Breast epithelium (tissue), 4 donors: Measurements from ENCODE around the gene RGS14. TPM values are rescaled to one million over a fixed set of nuclear protein-coding genes. Genes with fewer than 3 reads are reported as not detected.

Source experiments
- DNase-seq, 2 donors: peaks; one replicate each; pipeline ENCODE4 v3.0.0-alpha.2; 2019; ENCODE audit warnings: low spot score in 2 of 2
- H3K27ac ChIP-seq, 2 donors: fragments of 200-600 bp; sonication (generic) in 1 of 2; one replicate each; pipeline ENCODE4 v1.5.1; 2016 to 2019; ENCODE audit warnings: mild to moderate bottlenecking in 1 of 2
- H3K27me3 ChIP-seq, 2 donors: fragments of 200-600 bp; sonication (generic) in 1 of 2; one replicate each; pipeline versions ENCODE4 v1.5.1 to v1.6.0; 2017 to 2019; ENCODE audit warnings: control low read depth in 1 of 2, mild to moderate bottlenecking in 1 of 2
- H3K36me3 ChIP-seq: fragments of 200-600 bp; one replicate; pipeline ENCODE4 v1.5.1; 2019
- H3K4me1 ChIP-seq, 2 donors: fragments of 200-600 bp; sonication (generic); one replicate each; pipeline ENCODE4 v1.5.1; 2016 to 2019; ENCODE audit warnings: control low read depth in 1 of 2
- H3K4me3 ChIP-seq, 3 donors: fragments of 200-600 bp; sonication (generic); 1 replicate in 2 of 3; 2 replicates in 1 of 3; pipeline ENCODE4 v1.5.1; 2016 to 2019; ENCODE audit warnings: mild to moderate bottlenecking in 3 of 3, moderate library complexity in 2 of 3
- H3K9me3 ChIP-seq, 2 donors: fragments of 200-600 bp; sonication (generic) in 1 of 2; one replicate each; pipeline ENCODE4 v1.5.1; 2016 to 2019; ENCODE audit warnings: control low read depth in 1 of 2
- POLR2A ChIP-seq: fragments of 450-650 bp; IDR thresholded peaks from one replicate; pipeline ENCODE4 v1.6.1; 2016; ENCODE audit warnings: antibody characterized with exemption, mild to moderate bottlenecking, moderate library complexity
- POLR2AphosphoS5 ChIP-seq, 3 donors: sonication (generic); formaldehyde crosslinking; IDR thresholded peaks; one replicate each; pipeline ENCODE4 v1.6.1; 2017; ENCODE audit warnings: antibody characterized with exemption in 3 of 3
- intact Hi-C: fragments of 100-400 bp; cut with DNase I; formaldehyde crosslinking; loops from one replicate; pipeline ENCODE4 v1.15.1; 2023; ENCODE audit warnings: low total_unique reads
- total RNA-seq, 3 donors: library from RNA; depleted of rRNA; stranded (reverse); fragments of >200 nt; gene quantifications; one replicate each; pipeline ENCODE4 v1.1.0, GENCODE V29; 2016
- TF ChIP-seq, protein P1 (sequence below), 3 donors: fragments of 450-650 bp; IDR thresholded peaks; one replicate each; pipeline ENCODE4 v1.5.1; 2016 to 2017; ENCODE audit warnings: antibody characterized with exemption in 3 of 3, mild to moderate bottlenecking in 3 of 3, moderate library complexity in 3 of 3

RGS14 gene
- total RNA-seq, 3 donors from 2014 or later = 9.0 to 16.4 (median 11.3) TPM

DNA sequence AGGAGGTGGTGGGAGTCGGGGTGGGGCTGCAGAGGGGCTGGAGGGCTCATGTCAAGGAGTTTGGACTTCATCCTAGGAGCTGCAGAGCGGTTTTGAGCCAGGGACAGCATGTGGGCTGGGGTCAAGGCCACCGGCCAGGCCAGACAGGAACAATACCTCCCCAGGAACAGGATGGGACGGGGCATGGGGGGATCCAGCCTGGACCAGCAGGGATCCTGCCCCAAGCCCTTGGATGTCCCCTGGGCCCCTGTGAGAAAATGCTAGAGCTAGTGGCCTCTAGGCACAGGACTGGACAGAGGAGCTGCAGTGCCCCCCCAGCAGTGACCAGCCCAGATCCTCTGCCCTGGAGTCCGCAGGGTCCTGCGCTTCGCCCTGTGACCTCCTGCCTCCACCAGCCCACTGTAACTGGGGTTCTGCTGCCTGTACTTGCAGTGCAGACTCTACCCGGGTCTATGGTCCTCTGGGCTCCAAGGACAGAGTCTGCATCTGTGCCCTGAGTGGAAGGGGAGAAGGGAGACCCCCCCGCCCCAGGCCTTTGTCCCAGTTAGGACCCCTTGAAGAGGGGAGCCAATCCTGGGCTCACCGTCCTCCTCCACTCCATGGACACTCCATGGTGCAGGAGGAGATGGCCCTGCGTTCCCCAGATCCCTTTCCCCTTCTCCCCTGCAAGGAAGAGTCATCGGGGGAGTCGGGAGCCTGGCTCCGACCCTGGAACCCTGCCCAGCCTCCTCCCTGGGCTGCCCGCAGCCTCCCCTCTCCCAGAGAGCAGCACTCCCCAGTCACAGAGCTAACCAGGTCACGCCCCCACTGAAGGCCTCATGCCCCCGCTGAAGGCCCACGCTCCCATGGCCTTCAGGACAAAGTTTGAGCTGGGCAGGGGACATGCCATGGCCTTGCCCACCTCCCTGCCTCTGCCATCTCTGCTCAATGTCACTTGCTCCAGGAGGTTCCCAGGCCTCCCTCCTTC is 43.1 kb upstream of the RGS14 start:
- Histone ChIP-seq H3K4me1 (peaks cover 5 to 11% of the 10 kb centered on the region in 2 donors), H3K4me3 (no peak overlapping the region)

DNA sequence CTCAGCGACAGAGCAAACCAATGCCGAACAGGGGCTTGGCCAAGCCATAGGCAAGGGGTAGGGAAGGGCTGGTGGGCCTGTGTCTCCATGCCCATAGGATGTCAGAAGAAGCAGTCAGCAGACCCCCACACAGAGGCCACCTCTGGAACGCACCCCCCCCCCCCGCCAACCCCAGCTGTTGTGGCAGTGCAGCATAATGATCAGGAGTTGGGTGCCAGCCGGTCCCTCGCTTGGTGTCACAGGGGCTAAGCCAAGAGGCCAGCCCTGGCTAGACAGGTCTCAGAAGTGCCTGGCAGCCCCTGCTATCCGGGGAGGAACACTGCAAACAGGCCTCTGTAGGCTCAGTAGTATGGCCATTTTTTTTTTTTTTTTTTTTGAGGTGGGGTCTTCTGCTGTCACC is 42.3 kb upstream of the RGS14 start:
- Histone ChIP-seq H3K4me1 (peaks cover 5 to 11% of the 10 kb centered on the region in 2 donors), H3K4me3 (no peak overlapping the region), H3K9me3 (no peaks in the 10 kb centered on the region), H3K27ac (no peak overlapping the region), H3K27me3 (no peaks in the 10 kb centered on the region), H3K36me3 (no peaks in the 10 kb centered on the region)
- TF ChIP-seq, protein P1, sequence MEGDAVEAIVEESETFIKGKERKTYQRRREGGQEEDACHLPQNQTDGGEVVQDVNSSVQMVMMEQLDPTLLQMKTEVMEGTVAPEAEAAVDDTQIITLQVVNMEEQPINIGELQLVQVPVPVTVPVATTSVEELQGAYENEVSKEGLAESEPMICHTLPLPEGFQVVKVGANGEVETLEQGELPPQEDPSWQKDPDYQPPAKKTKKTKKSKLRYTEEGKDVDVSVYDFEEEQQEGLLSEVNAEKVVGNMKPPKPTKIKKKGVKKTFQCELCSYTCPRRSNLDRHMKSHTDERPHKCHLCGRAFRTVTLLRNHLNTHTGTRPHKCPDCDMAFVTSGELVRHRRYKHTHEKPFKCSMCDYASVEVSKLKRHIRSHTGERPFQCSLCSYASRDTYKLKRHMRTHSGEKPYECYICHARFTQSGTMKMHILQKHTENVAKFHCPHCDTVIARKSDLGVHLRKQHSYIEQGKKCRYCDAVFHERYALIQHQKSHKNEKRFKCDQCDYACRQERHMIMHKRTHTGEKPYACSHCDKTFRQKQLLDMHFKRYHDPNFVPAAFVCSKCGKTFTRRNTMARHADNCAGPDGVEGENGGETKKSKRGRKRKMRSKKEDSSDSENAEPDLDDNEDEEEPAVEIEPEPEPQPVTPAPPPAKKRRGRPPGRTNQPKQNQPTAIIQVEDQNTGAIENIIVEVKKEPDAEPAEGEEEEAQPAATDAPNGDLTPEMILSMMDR (IDR thresholded peaks at IDR 0.05) = no peak
- TF ChIP-seq POLR2A (no peak), POLR2AphosphoS5 (IDR thresholded peaks at IDR 0.05) (no peak)
- intact Hi-C loops = loop anchor here (5.0 to 10.0 kb wide), 2 partner anchors 49 to 203 kb away; no protein-coding TSS in a partner anchor
- DNase-seq = no peak

More for the DNA sequence above, 43.1 kb upstream of the RGS14 start:
- DNase-seq = no peak
- Histone ChIP-seq H3K27ac (no peak overlapping the region), H3K27me3 (no peaks in the 10 kb centered on the region), H3K9me3 (no peaks in the 10 kb centered on the region), H3K36me3 (no peaks in the 10 kb centered on the region)
- intact Hi-C loops = loop anchor here (5.0 to 10.0 kb wide), 2 partner anchors 50 to 202 kb away; no protein-coding TSS in a partner anchor
- TF ChIP-seq POLR2A (no peak), POLR2AphosphoS5 (IDR thresholded peaks at IDR 0.05) (no peak)
- TF ChIP-seq, protein P1 (IDR thresholded peaks at IDR 0.05) = no peak

DNA sequence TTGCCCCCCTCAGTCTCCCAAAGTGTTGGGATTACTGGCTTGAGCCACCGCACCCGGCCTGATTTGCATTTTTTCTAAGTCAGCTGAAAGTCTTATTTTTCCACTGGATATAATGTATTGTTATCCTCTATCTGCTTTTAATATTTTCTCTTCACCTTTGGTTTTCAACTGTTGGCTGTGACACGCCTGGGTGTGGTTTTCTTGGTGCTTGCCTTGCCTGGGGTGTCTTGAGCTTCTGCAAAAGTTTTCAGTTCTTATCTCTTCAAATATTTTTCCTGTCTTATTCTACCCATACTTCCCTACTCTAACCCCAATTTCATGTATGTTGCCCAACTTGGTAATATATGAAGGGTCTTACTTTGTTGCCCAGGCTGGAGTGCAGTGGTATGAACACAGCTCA is 41.7 kb upstream of the RGS14 start:
- peaks cover 5 to 8% of the 10 kb centered on the region in 2 donors for H3K4me1 ChIP-seq
- DNase-seq = no peak
- intact Hi-C loops = loop anchor here (5.0 to 10.0 kb wide), 2 partner anchors 49 to 204 kb away; no protein-coding TSS in a partner anchor

DNA sequence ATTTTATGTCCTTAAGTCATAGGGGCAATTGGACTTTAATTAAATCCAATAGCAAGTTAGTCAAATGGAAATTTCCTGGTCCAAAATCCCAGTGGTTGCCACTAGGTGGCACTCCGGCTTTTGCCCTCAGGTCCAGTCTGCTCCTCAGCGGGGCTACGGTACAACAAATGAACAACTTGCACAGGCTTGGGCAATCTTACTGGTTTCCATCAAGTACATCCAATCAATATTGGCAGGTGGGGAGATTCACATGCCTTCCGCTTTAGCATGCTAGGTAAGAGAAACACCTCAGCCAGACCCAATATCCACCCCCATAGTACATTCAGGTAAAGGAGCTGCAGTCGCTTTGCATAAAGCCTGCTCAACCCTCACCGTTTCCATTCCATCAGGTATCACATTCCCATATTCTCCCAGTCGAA is 39.8 kb upstream of the RGS14 start:
- Histone ChIP-seq H3K27ac (no peak overlapping the region), H3K27me3 (no peaks in the 10 kb centered on the region), H3K4me1 (no peaks in the 10 kb centered on the region), H3K9me3 (no peaks in the 10 kb centered on the region), H3K4me3 (no peak overlapping the region), H3K36me3 (no peaks in the 10 kb centered on the region)
- intact Hi-C loops = loop anchor here (5.0 to 10.0 kb wide), 2 partner anchors 47 to 206 kb away; no protein-coding TSS in a partner anchor
- DNase-seq = peak; percentile 67 to 75
- TF ChIP-seq POLR2AphosphoS5 (IDR thresholded peaks at IDR 0.05) (no peak), POLR2A (no peak)
- TF ChIP-seq, protein P1 (IDR thresholded peaks at IDR 0.05) = peak; percentile 79 to 88 (median 81)

More for the DNA sequence above, 41.7 kb upstream of the RGS14 start:
- no peaks in the 10 kb centered on the region for H3K9me3 ChIP-seq
- H3K36me3 ChIP-seq = no peaks in the 10 kb centered on the region
- no peaks in the 10 kb centered on the region for H3K27me3 ChIP-seq
- TF ChIP-seq POLR2AphosphoS5 (IDR thresholded peaks at IDR 0.05) = no peak
- TF ChIP-seq POLR2A = no peak
- TF ChIP-seq, protein P1 (IDR thresholded peaks at IDR 0.05) = no peak
- H3K27ac ChIP-seq = no peak overlapping the region
- H3K4me3 ChIP-seq = no peak overlapping the region
